Spinal cord (tissue), 10 donors: Measurements from ENCODE around the gene TMEM238L. TPM values are rescaled to one million over a fixed set of nuclear protein-coding genes. Genes with fewer than 3 reads are reported as not detected.

Experiments
- DNase-seq, 6 donors: peaks; one replicate each; pipeline versions ENCODE4 v3.0.0 to v3.0.0-alpha.2; 2013 to 2015; ENCODE audit warnings: low spot score in 6 of 6, low read depth in 4 of 6
- H3K27ac ChIP-seq: one replicate; pipeline ENCODE4 v1.5.1; 2013; ENCODE audit warnings: low read depth, low read length, control low read depth
- H3K27me3 ChIP-seq: one replicate; pipeline ENCODE4 v1.6.1; 2013; ENCODE audit warnings: low read length; ENCODE audit not compliant: control insufficient read depth, insufficient read depth
- H3K36me3 ChIP-seq: one replicate; pipeline ENCODE4 v1.6.1; 2013; ENCODE audit warnings: low read length; ENCODE audit not compliant: control insufficient read depth, insufficient read depth
- H3K4me1 ChIP-seq: one replicate; pipeline ENCODE4 v1.6.1; 2013; ENCODE audit warnings: low read length; ENCODE audit not compliant: control insufficient read depth, insufficient read depth
- H3K4me3 ChIP-seq: one replicate; pipeline ENCODE4 v1.5.1; 2013; ENCODE audit warnings: low read depth, low read length, control low read depth
- H3K9me3 ChIP-seq: one replicate; pipeline ENCODE4 v1.6.1; 2013; ENCODE audit warnings: low read length; ENCODE audit not compliant: control insufficient read depth, insufficient read depth
- WGBS: methylation state at CpG from one replicate; pipeline ENCODE4 v1.1.5; 2013; ENCODE audit warnings: missing lambda C conversion rate; ENCODE audit not compliant: insufficient coverage; 5-methylcytosine and 5-hydroxymethylcytosine counted together
- polyA plus RNA-seq, 2 donors: library from polyadenylated mRNA; unstranded; fragments of 120-200 nt; gene quantifications; one replicate each; pipeline ENCODE4 v1.2.1, GENCODE V29; 2013; ENCODE audit not compliant: insufficient read length in 2 of 2
- total RNA-seq, 2 donors: library from RNA; depleted of rRNA in 1 of 2; stranded (reverse); fragments of 120-200 nt in 1 of 2; fragments of >200 nt in 1 of 2; gene quantifications; one replicate each; pipeline versions ENCODE4 v1.2.3 to v1.2.4, GENCODE V29; 2013 to 2014
- donor health status: healthy.

The TMEM238L gene
- total and polyA plus RNA-seq, 4 donors, result 0.30 TPM; not detected in 3

GRCh38 chr17:10777890-10778289, 26.0 kb downstream of the TMEM238L start:
- DNase-seq, result no peak
- 87% methylated on average over 5 of the region's 6 CpGs for WGBS
- Histone ChIP-seq H3K9me3 (peaks cover 2% of the 10 kb centered on the region), H3K27ac (no peak overlapping the region), H3K36me3 (no peaks in the 10 kb centered on the region), H3K4me3 (no peak overlapping the region), H3K4me1 (no peaks in the 10 kb centered on the region), H3K27me3 (no peaks in the 10 kb centered on the region)

- DNase-seq, result peak in 1 of 6 donors; percentile 57
- Histone ChIP-seq H3K27me3 (no peaks in the 10 kb centered on the region), H3K9me3 (peaks cover 2% of the 10 kb centered on the region), H3K4me3 (no peak overlapping the region), H3K4me1 (no peaks in the 10 kb centered on the region), H3K36me3 (no peaks in the 10 kb centered on the region), H3K27ac (no peak overlapping the region)
- 73% methylated on average over 2 of the region's 11 CpGs for WGBS
Observed at GRCh38 chr17:10777131-10777807, 26.6 kb downstream of the TMEM238L start.

DNA sequence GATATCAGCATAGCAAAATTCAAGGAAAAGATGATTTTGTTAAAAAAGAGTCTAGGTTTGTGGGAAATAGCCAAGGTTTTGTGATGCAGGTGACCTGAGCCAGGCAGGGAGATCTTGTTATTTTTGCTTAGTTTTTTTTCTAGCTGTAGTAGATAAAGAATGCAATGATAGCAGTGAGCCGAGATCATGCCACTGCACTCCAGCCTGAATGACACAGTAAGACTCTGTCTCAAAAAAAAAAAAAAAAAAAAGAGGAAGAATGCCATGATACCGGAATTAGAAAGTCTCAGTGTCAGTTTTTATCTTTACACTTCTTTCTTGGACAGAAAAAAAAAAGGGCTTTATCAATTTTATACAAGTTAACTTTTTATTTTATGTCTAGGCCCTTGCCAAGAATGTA, 27.5 kb downstream of the TMEM238L start:
- Histone ChIP-seq H3K9me3 (peaks cover 2% of the 10 kb centered on the region), H3K27ac (no peak overlapping the region), H3K4me1 (no peaks in the 10 kb centered on the region), H3K27me3 (no peaks in the 10 kb centered on the region), H3K4me3 (no peak overlapping the region), H3K36me3 (no peaks in the 10 kb centered on the region)
- DNase-seq, result no peak
- no CpG with 5 or more reads among the region's 2 CpGs for WGBS

GRCh38 chr17:10775740-10776356, 28.1 kb downstream of the TMEM238L start:
- Histone ChIP-seq H3K4me1 (peaks cover 3% of the 10 kb centered on the region), H3K27me3 (no peaks in the 10 kb centered on the region), H3K27ac (no peak overlapping the region), H3K9me3 (peaks cover 2% of the 10 kb centered on the region), H3K36me3 (no peaks in the 10 kb centered on the region), H3K4me3 (no peak overlapping the region)
- no peak for DNase-seq
- WGBS, result 100% methylated on average over 1 of the region's 5 CpGs

- Histone ChIP-seq H3K27ac (no peak overlapping the region), H3K36me3 (no peaks in the 10 kb centered on the region), H3K9me3 (peaks cover 2% of the 10 kb centered on the region), H3K4me1 (peaks cover 4% of the 10 kb centered on the region), H3K4me3 (no peak overlapping the region), H3K27me3 (no peaks in the 10 kb centered on the region)
- no peak for DNase-seq
- no CpG with 5 or more reads among the region's 4 CpGs for WGBS
Observed at GRCh38 chr17:10775058-10775457, 28.8 kb downstream of the TMEM238L start.

GRCh38 chr17:10773391-10773790, 30.5 kb downstream of the TMEM238L start:
- no CpG with 5 or more reads among the region's 2 CpGs for WGBS
- H3K27me3 ChIP-seq, result no peaks in the 10 kb centered on the region
- peaks cover 13% of the 10 kb centered on the region for H3K4me1 ChIP-seq
- DNase-seq, result peak in 1 of 6 donors; percentile 5
- peaks cover 2% of the 10 kb centered on the region for H3K9me3 ChIP-seq
- no peaks in the 10 kb centered on the region for H3K36me3 ChIP-seq
- no peak overlapping the region for H3K4me3 ChIP-seq
- no peak overlapping the region for H3K27ac ChIP-seq

DNA sequence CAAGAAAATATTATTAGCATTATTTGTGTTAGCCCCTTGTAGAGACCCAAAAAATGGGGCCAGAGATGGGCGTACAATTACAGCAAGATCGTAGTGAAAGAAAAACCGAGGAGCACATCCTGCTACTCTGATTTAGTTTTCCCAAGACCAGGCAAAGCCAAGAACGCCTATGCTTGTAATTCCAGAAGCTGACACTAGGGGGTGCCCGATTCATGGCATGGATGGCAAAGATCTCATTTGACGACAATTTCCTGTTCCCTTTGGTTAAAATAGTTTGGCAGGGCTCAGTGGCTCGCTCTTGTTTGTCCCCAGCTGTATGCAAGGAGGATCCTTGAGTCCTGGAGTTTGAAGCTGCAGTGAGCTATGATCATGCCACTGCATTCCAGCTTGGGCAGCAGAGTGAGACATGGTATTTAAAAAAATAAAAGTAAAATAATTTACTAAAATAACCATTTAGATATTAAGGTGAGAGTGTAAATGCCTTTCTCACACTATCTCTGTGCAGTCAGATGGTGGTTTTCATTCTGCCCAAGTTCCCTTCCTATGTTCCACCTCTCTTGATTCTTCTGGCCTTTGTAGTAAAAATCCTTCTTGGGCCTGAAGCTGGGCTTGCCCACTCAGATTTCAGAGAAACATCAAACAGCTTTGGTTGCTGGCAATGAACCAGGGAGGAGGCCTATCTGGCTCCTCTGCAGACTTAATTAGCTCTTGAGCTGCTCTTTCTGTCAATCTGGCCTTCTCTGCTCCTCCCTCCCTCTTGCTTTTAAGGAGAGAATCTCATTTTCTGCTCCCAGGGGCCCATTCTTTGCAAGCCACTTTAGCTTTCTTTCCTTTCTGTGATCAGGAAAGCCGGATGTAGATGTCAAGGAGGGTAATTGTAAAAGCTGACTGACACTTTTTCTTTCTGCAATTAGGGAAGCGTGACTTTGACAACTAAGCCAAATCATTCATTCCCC, 31.2 kb downstream of the TMEM238L start:
- peak in 4 of 6 donors; percentile 42 to 94 (median 72) for DNase-seq
- Histone ChIP-seq H3K36me3 (no peaks in the 10 kb centered on the region), H3K9me3 (peaks cover 2% of the 10 kb centered on the region), H3K4me1 (peaks cover 13% of the 10 kb centered on the region), H3K27ac (no peak overlapping the region), H3K4me3 (no peak overlapping the region), H3K27me3 (no peaks in the 10 kb centered on the region)
- WGBS, result 40% methylated on average over 7 of the region's 9 CpGs

GRCh38 chr17:10771148-10771547, 32.8 kb downstream of the TMEM238L start:
- Histone ChIP-seq H3K4me1 (peaks cover 13% of the 10 kb centered on the region), H3K27me3 (no peaks in the 10 kb centered on the region), H3K27ac (no peak overlapping the region), H3K4me3 (no peak overlapping the region), H3K9me3 (peaks cover 2% of the 10 kb centered on the region), H3K36me3 (no peaks in the 10 kb centered on the region)
- WGBS, result 92% methylated on average over 2 of the region's 2 CpGs
- DNase-seq, result no peak

GRCh38 chr17:10769840-10770239, 34.1 kb downstream of the TMEM238L start:
- no peak overlapping the region for H3K4me3 ChIP-seq
- no peak for DNase-seq
- no peaks in the 10 kb centered on the region for H3K9me3 ChIP-seq
- no peaks in the 10 kb centered on the region for H3K27me3 ChIP-seq
- WGBS, result 93% methylated on average over 6 of the region's 6 CpGs
- H3K36me3 ChIP-seq, result no peaks in the 10 kb centered on the region
- no peak overlapping the region for H3K27ac ChIP-seq
- H3K4me1 ChIP-seq, result peaks cover 13% of the 10 kb centered on the region
